ENCODE measurements around the gene MEAK7.

MEAK7 gene

GRCh38 chr16:84511180-84511800 is 6.8 kb upstream of the MEAK7 start:
- DNase-seq, result peak; percentile 73

GRCh38 chr16:84509032-84509950 is 4.8 kb upstream of the MEAK7 start:
- DNase-seq, result no peak

GRCh38 chr16:84508502-84508901 is 4.0 kb upstream of the MEAK7 start:
- DNase-seq, result no peak

GRCh38 chr16:84507011-84507982 is 2.8 kb upstream of the MEAK7 start:
- DNase-seq, result no peak

- DNase-seq, result no peak
Measured at GRCh38 chr16:84505249-84506187, 1.1 kb upstream of the MEAK7 start.

GRCh38 chr16:84503751-84504395 is 586 bp downstream of the MEAK7 start:
- DNase-seq, result no peak

GRCh38 chr16:84502581-84502980 is 1.9 kb downstream of the MEAK7 start:
- no peak for DNase-seq

GRCh38 chr16:84502075-84502474 is 2.4 kb downstream of the MEAK7 start:
- DNase-seq, result no peak

GRCh38 chr16:84501077-84501735 is 3.3 kb downstream of the MEAK7 start:
- no peak for DNase-seq

- no peak for DNase-seq
Measured at GRCh38 chr16:84500531-84500930, 3.9 kb downstream of the MEAK7 start.

- DNase-seq, result no peak
Measured at GRCh38 chr16:84499638-84500037, 4.8 kb downstream of the MEAK7 start.

- DNase-seq, result no peak
Measured at GRCh38 chr16:84498859-84499620, 5.4 kb downstream of the MEAK7 start.

- DNase-seq, result no peak
Measured at GRCh38 chr16:84498223-84498610, 6.2 kb downstream of the MEAK7 start.

- DNase-seq, result no peak
Measured at GRCh38 chr16:84497418-84498222, 6.8 kb downstream of the MEAK7 start.

- no peak for DNase-seq
Measured at GRCh38 chr16:84496991-84497390, 7.5 kb downstream of the MEAK7 start.

GRCh38 chr16:84495506-84495905 is 9.0 kb downstream of the MEAK7 start:
- no peak for DNase-seq

GRCh38 chr16:84489131-84489530 is 15.3 kb downstream of the MEAK7 start:
- DNase-seq, result no peak

- DNase-seq, result no peak
Measured at GRCh38 chr16:84487358-84487757, 17.1 kb downstream of the MEAK7 start.

All from GOT3 (cell line).